ENCODE results near the gene FHL2.
A peak's percentile ranks its signal among the peaks of the same experiment; 100 is the strongest.

Gene FHL2

DNA sequence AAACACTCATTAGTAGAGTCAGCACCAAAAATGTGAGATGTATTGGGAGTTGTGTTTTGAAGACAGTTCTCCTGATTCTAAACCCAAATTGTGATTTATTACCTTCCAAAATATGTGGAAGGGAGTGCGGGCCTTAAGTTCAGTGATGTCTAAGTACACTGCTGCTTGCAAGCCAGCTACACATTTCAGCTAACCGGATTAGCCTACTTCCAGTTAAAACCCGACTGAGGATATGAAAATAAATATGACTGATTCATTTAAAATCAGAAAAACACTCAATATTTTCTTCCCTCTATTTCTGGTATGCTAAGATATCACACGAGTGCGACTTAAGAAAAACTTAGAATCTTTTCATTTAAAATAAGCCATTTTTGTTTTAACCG, 907 bp downstream of the FHL2 start:
- DNase-seq (ENCODE audit: low read depth in 2 of 2): no peak

DNA sequence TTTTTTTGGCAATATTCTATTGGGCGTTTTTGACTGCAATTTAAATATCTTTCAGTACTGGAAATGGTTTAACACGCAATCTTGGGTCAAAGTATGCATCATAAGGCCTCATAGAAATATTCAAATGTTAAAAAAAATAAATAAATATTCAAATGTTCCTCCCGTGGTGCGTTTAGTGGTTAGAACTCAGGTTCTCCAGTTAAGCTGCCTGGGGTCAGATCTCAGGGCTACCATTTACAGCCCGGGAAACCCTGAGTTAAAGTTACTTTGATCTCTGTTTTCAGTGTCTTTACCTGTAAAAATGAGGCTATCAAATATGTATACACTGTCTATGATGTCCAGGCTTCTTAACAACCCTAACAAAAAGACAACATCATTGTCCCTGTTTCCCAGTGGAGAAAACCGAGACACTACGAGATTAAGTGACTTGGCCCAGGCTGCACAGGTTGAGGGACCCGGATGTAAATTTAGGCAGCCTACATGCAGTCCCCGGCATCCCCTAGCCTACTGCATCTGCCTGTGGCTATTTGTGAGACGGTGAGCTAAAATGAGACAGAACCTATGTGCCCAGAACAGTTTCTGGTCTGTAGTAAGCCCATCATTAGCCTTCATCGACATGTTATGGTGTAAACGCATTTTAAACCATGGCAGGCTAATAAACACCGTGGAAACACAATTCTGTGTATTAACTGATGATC, 1.7 kb downstream of the FHL2 start:
- no peak for DNase-seq (ENCODE audit: low read depth in 2 of 2)

DNA sequence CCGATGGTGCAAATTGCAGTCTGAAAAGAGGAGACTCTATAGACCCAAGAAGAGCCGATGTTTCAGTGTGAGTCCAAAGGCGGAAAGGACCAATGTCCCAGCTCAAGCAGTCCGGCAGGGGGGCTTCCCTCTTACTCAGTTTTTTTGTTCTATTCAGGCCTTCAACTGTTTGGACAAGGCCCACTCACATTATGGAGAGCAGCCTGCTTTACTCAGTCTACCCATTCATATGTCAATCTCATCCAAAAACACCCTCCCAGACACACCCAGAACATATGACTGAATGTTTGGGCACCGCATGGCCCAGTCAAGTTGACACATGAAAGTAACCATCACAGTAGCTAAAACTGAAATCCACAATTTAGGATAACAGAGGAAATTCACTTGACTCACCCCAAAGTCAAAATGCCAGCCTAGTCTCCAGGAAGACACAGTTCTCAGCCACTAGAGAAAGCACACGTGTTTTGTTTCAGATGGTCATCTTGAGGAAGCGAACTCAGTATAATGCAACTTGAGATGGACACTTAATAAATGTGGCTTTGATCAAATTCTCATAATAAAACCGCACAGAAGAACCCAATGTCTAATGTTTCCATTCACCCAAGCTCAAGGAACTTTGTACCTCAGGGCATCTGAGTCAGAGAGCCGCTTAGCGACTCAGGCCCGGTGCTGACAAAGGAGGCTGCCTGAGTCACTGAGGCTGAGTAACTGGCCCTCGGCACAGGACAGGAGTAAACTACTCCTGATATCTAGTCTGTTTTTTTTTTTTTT, 2.4 kb downstream of the FHL2 start:
- peak; percentile 13 to 16 for DNase-seq (ENCODE audit: low read depth in 2 of 2)

DNA sequence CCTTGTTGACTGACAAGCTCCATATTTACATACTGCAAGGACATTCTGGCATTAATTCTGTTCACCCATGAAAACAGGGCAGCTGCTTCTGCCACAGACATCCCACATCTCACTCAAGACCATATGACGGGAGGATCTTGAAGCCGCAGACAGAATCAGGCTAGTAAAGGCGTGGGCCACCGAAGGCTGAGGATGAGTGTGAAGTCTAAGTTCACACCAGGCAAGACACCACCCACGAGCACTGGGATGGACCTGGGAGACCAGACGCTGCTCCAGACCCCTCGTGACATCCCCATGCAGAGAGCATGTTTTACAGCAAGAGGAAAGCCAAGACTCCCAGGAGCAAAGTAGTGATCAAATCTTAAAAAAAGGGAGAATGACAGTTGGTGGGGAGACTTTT, 3.2 kb downstream of the FHL2 start:
- DNase-seq (ENCODE audit: low read depth in 2 of 2): no peak

DNA sequence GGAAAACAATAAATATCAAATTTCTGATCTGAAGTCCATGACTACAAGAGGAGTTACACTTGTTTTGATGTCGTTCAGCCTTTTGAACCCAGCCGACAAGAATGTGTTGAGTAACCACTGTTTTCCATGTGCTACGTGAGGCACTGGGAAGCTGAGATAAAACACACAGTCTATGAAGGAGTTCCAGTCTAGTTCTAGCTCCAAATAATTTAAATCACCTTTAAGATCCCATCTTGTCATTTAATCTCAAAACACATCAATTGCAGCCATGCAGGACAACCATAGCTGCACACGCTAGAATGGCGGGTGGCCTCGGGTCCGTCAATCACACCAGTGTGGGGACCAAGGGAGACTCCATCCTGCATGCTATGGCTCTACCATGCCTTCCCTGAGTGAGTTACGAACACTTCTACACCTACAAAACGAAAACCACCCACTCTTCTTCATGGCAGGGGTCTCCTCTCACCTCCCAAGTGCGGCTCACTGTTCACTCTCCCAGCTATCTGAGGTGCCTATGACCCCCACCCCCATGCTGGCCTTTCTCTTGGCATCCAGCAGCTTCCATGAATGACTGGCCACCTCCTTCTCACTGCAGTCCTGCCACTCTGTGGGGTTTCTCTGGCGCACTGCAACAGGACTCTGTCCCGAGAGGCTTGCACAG, 3.8 kb downstream of the FHL2 start:
- no peak for DNase-seq (ENCODE audit: low read depth in 2 of 2)

DNA sequence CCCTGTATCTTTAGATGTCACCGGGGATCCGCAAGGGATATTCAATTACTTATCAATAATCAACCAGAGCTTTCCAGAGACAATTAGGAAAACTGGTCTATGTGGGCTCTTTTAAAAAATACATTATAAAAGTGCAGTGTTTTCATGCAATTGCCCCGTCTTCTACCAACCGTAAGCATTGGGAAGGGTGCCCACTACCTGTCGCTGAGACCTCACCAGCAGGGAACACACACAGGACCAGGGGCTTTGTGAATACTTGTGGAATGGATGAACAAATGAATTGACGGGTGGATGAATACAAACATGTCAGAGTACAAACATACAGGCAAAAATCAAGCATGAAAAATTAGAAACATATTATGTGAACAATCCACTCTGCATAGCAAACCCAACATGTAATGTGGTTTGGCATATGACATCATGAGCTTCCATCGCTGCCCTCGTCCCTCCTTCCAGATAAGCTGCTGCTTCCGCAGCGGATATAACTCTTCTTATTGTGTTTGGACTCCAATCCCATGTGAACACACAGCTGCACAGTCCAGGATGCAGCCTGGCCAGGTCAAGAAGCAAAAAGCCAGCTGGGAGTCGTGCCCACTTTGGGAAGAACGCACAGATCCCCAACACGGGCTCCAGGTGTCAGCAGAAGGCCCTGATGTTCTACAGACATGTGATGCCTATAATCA, 5.3 kb downstream of the FHL2 start:
- DNase-seq (ENCODE audit: low read depth in 2 of 2): no peak

DNA sequence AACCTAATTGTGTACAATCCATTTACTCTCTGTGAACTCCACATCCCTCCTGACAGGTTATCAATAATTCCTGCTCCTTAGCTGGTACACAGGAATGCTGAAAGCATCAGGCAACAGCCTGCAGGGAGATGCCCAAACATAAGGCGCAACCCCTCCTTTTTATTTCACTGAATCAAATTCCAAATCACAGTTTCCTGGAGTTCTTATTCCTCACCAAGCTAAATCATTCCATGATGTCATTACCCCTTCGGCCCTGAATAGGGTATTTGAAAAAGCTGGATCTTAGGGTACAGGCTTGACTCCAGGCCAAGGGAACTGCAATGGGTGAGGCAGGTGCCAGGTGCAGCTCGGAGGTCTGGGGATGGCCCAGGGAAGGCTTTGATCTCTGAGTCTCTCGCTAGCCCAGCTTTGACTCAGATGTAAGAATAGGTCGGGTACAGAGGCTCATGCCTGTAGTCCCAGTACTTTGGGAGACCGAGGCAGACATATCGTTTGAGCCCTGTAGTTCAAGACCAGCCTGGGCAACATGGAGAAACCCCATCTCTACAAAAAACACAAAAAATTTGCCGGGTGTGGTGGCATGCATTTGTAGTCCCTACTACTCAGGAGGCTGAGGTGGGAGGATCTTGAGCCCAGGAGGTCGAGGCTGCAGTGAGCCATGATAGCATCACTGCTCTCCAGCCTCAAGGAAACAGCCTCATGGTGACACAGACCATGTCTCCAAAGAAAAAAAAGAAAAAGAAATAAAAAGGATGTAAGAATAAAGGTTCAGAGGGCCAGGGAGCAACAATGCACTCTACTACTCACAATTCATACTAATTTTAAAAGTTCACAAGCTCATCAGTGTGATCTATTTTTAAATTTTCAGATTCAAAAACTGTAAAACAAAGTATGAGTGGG, 6.8 kb downstream of the FHL2 start:
- no peak for DNase-seq (ENCODE audit: low read depth in 2 of 2)

DNA sequence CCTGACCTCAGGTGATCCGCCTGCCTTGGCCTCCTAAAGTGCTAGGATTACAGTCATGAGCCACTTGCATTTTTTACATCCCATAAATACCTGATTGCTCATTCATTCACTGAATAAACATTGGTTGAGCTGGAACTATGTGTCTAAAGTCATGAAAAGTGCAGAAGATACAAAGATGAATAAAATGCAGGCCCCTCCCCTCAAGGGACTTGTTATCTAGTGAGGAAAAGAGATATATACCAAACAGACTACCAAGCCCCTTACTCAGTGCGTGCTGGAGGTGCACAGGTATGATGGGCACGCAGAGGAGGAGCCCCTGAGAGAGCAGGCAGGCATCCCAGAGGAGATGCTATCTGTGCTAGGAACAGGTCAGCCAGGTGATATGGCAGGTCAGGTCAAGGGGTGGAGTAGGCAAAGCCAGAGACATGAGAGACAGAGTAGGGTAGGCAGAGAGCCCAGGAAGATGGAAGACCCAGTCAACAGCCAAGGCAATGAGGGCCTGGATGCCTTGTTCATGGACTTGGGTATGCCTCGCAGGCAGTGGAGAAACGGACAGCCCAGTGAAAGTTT, 7.7 kb downstream of the FHL2 start:
- no peak for DNase-seq (ENCODE audit: low read depth in 2 of 2)

DNA sequence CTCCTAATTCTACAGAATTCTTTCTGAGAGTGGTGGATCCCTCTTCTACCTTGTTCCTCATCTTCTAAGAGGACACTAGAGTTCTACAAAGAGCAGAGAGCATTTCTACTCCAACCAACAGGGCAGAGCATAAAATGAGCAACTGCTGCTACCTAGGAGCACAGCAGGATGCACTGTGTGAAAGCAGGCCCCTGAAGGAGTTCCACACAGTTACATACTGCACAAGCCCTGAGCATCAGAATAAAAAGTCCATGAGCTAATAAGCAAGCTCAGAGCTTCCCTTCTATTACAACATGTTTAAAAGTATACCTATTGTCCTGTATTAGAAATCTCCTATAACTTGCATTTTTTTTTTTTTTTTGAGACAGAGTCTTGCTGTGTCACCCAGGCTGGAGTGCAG, 8.4 kb downstream of the FHL2 start:
- DNase-seq (ENCODE audit: low read depth in 2 of 2): no peak

DNA sequence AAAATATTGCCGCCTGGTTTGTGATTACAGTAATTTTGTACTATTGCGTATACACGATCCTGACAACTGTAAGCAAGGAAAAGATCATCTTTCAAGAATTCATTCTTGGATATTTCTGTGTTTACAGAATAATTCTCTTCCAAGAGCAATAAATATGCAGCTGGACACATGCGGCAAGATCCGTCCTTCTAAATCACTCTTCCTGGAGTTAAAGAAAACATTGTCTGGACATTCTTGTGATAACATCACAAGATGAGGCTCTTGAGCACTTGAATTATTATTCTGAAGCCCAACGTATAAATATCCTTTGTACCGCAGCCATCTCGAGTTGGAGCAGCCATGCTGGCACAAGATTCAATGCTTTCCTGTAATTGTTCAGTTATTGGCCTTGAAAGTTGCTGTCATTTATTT, 9.9 kb downstream of the FHL2 start:
- no peak for DNase-seq (ENCODE audit: low read depth in 2 of 2)

DNA sequence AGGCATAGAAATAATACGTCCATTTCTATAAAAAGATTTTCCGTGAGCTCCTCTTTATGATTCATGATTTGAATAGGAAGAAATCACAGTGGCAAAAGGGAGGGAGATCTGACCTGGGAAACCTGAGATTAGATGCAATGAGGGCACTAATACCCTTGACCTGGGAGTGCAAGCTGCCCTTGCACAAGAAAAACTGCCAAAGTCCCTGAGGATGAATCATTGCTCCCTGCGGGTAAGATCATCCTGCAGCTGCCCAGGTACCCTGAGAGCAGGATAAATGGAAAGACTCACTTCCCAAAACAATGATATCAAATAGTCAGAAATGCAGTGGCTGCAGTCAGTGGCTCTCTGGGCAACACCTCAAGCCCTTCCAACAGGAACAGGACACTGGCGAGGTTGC, 11.6 kb downstream of the FHL2 start:
- DNase-seq (ENCODE audit: low read depth in 2 of 2): no peak

DNA sequence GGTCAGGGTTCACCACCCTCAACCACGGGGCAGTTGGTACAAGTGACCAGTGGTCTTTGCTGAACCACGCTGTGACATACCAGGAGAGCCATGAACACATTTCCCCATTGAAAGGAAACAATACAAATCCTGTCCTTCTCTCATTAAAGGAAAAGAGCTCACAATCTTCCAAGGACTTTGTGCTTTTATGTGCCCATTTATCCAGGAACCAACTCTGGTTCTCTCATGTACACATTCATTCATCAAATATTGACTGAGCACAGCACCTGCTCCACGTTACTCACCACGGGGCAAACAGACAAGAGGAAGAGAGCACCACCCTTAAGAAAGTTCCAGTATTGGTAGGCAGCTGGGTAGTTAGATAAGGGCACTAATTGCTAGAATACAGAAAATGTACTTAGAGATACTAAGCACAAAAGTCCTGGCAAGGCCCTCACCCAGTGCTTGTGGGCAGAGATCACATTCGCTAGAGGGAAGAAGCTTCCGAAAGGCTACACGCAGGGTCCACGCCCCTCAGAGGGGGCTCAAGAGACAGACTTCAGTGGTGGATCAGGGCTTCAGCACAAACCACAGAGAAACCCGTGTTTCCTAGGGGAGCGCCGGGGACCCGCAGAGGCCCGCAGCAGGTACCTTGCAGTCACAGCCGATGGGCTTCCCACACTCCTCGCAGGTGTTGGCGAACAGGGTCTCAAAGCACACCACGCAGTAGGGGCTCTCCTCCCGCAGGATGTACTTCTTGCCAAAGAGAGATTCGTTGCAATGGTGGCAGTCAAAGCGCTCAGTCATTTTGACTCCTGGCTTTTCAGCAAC, 12.9 kb downstream of the FHL2 start:
- DNase-seq (ENCODE audit: low read depth in 2 of 2): no peak

DNA sequence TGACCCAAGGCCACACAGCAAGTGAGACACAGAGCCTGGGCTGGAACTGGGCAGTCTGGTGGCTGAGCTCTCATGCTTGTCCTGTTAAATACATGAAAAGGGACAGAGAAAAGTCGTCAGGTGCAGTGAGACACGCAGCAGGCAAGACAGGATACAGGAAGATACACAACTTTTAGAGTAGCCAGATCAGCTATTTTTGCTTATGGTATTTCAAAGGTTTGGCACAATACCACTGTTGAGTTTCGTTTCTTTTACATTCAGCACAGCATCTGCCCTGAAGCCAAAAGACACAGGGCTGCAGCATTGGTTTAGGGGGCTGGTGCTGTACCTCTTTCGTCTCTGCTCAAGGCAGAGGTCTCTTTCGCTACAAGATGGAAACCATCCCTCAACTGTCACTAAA, 14.0 kb downstream of the FHL2 start:
- DNase-seq (ENCODE audit: low read depth in 2 of 2): no peak

DNA sequence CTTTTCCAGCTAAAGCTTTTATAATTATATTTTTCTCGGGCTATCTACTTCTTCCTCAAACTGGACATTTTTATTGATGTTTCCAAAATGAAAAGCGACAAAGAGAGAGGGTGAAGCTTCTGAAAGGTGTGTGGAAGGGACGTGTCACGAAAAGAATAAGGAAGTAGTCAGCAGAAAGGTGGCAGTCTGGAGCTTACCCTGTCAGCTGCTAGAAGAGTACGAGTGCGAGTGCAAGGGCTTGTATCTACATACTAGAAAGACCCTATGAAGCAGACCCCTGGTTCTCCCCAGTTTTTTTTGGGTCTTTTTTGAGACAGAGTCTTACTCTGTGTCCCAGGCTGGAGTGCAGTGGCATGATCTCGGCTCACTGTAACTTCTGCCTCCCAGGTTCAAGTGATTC, 14.6 kb downstream of the FHL2 start:
- no peak for DNase-seq (ENCODE audit: low read depth in 2 of 2)

DNA sequence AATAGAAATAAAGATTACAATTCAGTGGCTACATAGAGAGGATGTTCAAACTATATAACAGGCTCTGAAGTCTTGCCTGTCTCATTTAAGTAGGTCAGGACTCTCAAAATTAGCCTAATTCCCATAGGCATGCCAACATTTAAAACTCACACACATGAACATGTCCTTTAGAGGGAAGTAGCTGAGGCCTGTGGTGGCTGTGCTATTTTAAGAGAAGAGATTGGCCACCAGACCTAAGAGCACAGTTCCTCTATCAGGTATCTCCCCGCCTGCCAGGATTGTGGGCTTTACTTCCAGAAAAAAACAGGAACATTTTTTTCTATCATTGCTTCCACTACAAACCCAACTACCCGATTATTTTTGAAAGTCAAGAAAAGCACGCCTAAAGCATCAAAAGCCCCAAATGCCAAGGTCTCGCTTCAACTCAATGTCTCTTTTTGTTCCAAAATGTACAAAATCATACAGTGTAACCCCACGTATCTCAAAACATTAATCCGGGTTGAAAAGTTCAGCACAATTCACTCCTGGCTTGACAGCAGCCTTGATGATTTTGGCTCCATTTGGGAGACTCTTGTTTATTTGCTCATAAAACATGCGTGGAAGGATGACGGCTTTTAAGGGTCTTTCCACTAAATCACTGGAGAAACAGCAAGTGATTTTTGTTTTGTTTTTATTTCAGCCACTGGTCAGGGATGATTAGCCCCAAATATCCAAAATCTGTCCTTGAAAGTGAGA, 15.3 kb downstream of the FHL2 start:
- no peak for DNase-seq (ENCODE audit: low read depth in 2 of 2)

DNA sequence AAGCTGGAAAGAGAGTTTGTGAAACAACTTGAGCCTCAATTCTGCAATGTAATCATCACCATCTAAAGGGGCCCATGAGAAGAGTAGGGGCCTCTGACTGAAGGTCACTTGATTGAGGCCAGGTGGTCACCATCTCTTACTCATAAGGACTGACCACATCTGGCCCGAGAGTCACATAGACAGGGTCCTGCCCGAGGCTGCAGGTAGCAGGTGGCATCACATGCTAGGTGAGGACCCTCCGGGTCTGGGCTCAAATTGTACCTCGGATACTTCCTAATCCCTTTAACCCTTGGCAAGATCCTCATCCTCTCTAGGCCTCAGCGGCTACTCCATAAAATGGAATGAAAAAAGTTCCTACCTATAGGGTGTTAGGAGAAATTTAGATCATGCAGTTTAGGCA, 16.7 kb downstream of the FHL2 start:
- DNase-seq (ENCODE audit: low read depth in 2 of 2): no peak

DNA sequence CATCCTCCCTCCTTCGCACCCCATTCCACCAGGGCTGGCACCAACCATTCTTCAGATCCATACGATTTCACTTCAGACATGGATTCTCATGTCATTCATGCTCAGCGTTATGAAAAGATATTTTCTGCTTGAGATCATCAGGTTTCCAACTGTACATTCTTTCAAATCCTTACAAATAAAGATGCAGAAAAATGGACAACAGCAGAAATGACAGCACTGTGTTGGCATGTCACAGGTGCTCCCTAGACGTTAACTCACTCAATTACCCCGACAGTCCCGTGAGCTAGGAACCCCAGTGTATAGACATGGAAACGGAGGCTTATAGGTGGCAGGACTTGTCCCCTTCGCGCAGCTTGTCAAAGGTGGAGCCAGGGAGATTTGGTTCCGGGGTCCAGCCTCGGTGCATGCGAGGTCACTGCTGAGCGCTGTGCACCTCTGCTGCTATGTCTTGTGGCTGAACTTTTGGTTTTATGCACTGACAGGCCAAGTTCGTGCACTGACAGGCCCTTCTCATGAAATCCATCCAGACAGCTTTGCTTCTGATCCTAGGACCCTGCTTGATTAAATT, 17.7 kb downstream of the FHL2 start:
- no peak for DNase-seq (ENCODE audit: low read depth in 2 of 2)

DNA sequence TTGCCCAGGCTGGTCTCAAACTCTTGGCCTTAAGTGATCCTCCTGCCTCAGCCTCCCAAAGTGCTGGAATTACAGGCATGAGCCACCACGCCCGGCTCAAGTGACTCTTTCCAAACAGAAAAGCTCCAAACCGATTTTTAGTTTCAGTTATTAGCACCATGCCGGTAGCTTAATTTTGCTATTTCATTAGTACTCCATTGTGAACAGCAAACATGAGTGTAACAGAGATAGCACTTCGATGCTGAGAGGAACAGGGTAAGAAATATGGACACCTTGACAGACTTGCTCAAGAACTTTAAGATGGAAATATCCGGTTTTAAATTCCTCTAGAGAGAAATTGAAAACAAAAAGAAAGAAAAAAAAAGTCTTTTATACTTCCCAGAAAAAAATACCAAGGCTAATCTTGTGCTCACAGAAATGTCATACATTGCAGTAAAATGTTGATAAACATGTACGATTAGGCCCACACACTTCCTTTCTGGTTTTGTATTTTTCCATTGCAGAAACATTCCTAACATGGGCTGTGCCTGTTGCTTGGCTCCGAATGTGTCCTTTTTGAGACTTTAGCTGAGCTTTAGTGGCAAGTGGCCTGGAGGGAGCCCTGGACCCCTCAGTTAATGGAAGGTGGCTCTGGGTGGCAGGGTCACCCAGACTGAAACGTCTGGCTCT, 18.3 kb downstream of the FHL2 start:
- DNase-seq (ENCODE audit: low read depth in 2 of 2): no peak

DNA sequence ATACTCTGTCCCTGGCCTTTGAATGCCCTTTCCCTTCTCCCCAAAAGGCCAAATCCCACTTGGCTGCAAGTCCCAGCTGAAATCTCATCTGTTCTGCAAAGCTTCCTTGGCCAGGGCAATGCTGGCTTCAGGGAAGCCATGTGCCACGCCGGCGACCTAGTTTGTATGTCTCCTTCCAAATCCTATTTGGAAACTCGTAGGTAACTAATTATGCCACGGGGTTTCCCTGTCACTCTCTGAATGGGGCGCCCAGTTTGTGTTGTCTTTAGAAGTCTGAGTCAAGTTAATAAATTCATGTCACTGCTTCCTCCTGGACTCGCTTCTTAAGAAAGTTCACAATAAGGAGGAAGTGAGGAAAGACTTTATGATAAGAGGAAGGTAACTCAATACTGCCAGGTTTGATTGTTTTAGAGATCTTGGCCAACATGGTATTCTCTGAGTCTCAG, 19.1 kb downstream of the FHL2 start:
- DNase-seq (ENCODE audit: low read depth in 2 of 2): no peak
